B cell (primary cell): ENCODE results near the gene RBM20. TPM values are rescaled to one million over a fixed set of nuclear protein-coding genes. Genes with fewer than 3 reads are reported as not detected.

Experiments
- ATAC-seq: fragments of 200-7000 bp; cut with Tn5 transposase; one replicate; pipeline ENCODE4 v1.10.0; 2021; ENCODE audit warnings: low read depth, mild to moderate bottlenecking, moderate number of reproducible peaks, moderate library complexity
- CTCF ChIA-PET: fragments of 350-600 bp; sonication (Branson Sonifier 250); formaldehyde crosslinking; loops from one replicate; lab custom pipeline; 2021; ENCODE audit warnings: antibody characterized with exemption, inconsistent platforms; lab: Charles Lee
- POLR2A ChIA-PET: fragments of 350-600 bp; sonication (Branson Sonifier 250); formaldehyde crosslinking; loops from one replicate; lab custom pipeline; 2021; ENCODE audit warnings: antibody characterized with exemption; lab: Charles Lee
- DNase-seq: peaks from one replicate; pipeline ENCODE4 v3.0.0; 2013
- H2AFZ ChIP-seq: 2 replicates; pipeline ENCODE4 v1.6.1; 2012; ENCODE audit warnings: mild to moderate bottlenecking, low read depth, low read length; ENCODE audit not compliant: insufficient read depth, poor library complexity, severe bottlenecking
- H3K27ac ChIP-seq, 2 donors: 1 replicate in 1 of 2; 2 replicates in 1 of 2; pipeline ENCODE4 v1.5.1; 2012 to 2013; ENCODE audit warnings: low read length in 2 of 2, mild to moderate bottlenecking in 2 of 2, moderate library complexity in 1 of 2
- H3K27me3 ChIP-seq, 4 experiments: fragments of 200-600 bp in 1 of 4; sonication (generic) in 1 of 4; replicated peaks in 1 of 4; 1 replicate in 2 of 4; 2 replicates in 2 of 4; pipeline versions ENCODE4 v1.6.1 to v1.7.0; 2013 to 2016; ENCODE audit warnings: low read length in 3 of 4, mild to moderate bottlenecking in 2 of 4, mixed read lengths in 1 of 4, moderate library complexity in 1 of 4; ENCODE audit not compliant: insufficient read depth in 4 of 4, control insufficient read depth in 3 of 4; ENCODE audit errors: control extremely low read depth in 1 of 4
- H3K36me3 ChIP-seq, 2 experiments: replicated peaks in 1 of 2; 1 replicate in 1 of 2; 2 replicates in 1 of 2; pipeline versions ENCODE4 v1.6.1 to v1.7.1; 2013; ENCODE audit warnings: low read length in 1 of 2; ENCODE audit not compliant: insufficient read depth in 2 of 2, control insufficient read depth in 1 of 2; ENCODE audit errors: control extremely low read depth in 1 of 2, extremely low read depth in 1 of 2
- H3K4me1 ChIP-seq, 2 donors: fragments of 200-600 bp in 1 of 2; sonication (generic) in 1 of 2; 1 replicate in 1 of 2; 2 replicates in 1 of 2; pipeline versions ENCODE4 v1.5.1 to v1.6.1; 2013 to 2017; ENCODE audit warnings: low read length in 2 of 2; ENCODE audit not compliant: control insufficient read depth in 2 of 2, insufficient read depth in 2 of 2
- H3K4me2 ChIP-seq: replicated peaks from 2 replicates; pipeline ENCODE3; 2012; ENCODE audit warnings: mild to moderate bottlenecking, low read depth, low read length; ENCODE audit not compliant: poor library complexity, severe bottlenecking
- H3K4me3 ChIP-seq, 5 experiments: fragments of 200-600 bp in 1 of 5; sonication (generic) in 1 of 5; 1 replicate in 3 of 5; 2 replicates in 2 of 5; pipeline versions ENCODE4 v1.5.1 to v1.7.0; 2011 to 2016; ENCODE audit warnings: low read length in 4 of 5, mild to moderate bottlenecking in 4 of 5, low read depth in 2 of 5, control low read depth in 1 of 5, moderate library complexity in 1 of 5; ENCODE audit not compliant: insufficient read depth in 1 of 5; ENCODE audit errors: control extremely low read depth in 1 of 5, extremely low read depth in 1 of 5
- H3K79me2 ChIP-seq: fragments of 200-600 bp; sonication (generic); one replicate; pipeline ENCODE4 v1.6.0; 2016; ENCODE audit warnings: low read length; ENCODE audit not compliant: control insufficient read depth, insufficient read depth
- H3K9ac ChIP-seq: fragments of 200-600 bp; sonication (generic); 2 replicates; pipeline ENCODE4 v1.6.1; 2017; ENCODE audit warnings: mild to moderate bottlenecking, low read length, moderate library complexity
- H3K9me3 ChIP-seq, 3 donors: one replicate each; pipeline versions ENCODE4 v1.6.1 to v1.7.1; 2013; ENCODE audit warnings: low read length in 2 of 3; ENCODE audit not compliant: control insufficient read depth in 2 of 3, insufficient read depth in 1 of 3; ENCODE audit errors: control extremely low read depth in 1 of 3
- H4K20me1 ChIP-seq: 2 replicates; pipeline ENCODE4 v1.6.0; 2012; ENCODE audit warnings: mild to moderate bottlenecking, low read length; ENCODE audit not compliant: insufficient read depth, control insufficient read depth, poor library complexity, severe bottlenecking
- H3K27ac Mint-ChIP-seq: one replicate; pipeline ENCODE4 v1.8.0; 2021; ENCODE audit warnings: mixed read lengths
- H3K27me3 Mint-ChIP-seq: one replicate; pipeline ENCODE4 v1.8.0; 2021; ENCODE audit warnings: mixed read lengths
- H3K4me1 Mint-ChIP-seq: one replicate; pipeline ENCODE4 v1.8.0; 2021; ENCODE audit warnings: mixed read lengths
- H3K4me3 Mint-ChIP-seq: one replicate; pipeline ENCODE4 v1.8.0; 2021; ENCODE audit warnings: mixed read lengths
- H3K9me3 Mint-ChIP-seq: one replicate; pipeline ENCODE4 v1.8.0; 2022; ENCODE audit warnings: mixed read lengths; ENCODE audit not compliant: insufficient read depth
- CTCF ChIP-seq: fragments of 200-600 bp; IDR thresholded peaks from one replicate; pipeline ENCODE4 v1.8.0; 2022; ENCODE audit warnings: antibody characterized with exemption, mild to moderate bottlenecking
- EZH2 ChIP-seq: IDR thresholded peaks from 2 replicates; pipeline ENCODE4 v1.6.1; 2012; ENCODE audit warnings: borderline replicate concordance, low read depth, mild to moderate bottlenecking, moderate library complexity, low read length; ENCODE audit not compliant: insufficient read depth, poor library complexity, severe bottlenecking
- WGBS: methylation state at CpG from one replicate; pipeline ENCODE4 v1.1.5; 2013; ENCODE audit warnings: missing lambda C conversion rate; ENCODE audit not compliant: insufficient coverage; 5-methylcytosine and 5-hydroxymethylcytosine counted together
- intact Hi-C: fragments of 100-400 bp; cut with micrococcal nuclease; formaldehyde crosslinking; loops from one replicate; pipeline ENCODE4 v1.10.0; 2022
- polyA plus RNA-seq: library from polyadenylated mRNA; depleted of rRNA; stranded (reverse); fragments of >200 nt; gene quantifications from 2 replicates; pipeline ENCODE4 v1.2.3, GENCODE V29; 2012
- total RNA-seq, 2 donors: library from RNA; stranded (reverse); fragments of 120-200 nt in 1 of 2; gene quantifications; 1 replicate in 1 of 2; 2 replicates in 1 of 2; pipeline versions ENCODE4 v1.2.3 to v1.2.4, GENCODE V29; 2013 to 2022

Gene RBM20
- total and polyA plus RNA-seq, 2 donors (not counting 1 experiment from before 2014, with no cell fraction given), result not detected

GRCh38 chr10:110684800-110685446, 40.8 kb downstream of the RBM20 start:
- no peak overlapping the region for H2AFZ ChIP-seq
- intact Hi-C loops, result no loop called here
- TF ChIP-seq EZH2 (no peak), CTCF (no peak)
- no peaks in the 10 kb centered on the region for H4K20me1 ChIP-seq
- Mint-ChIP-seq H3K4me1 (peaks cover 6% of the 10 kb centered on the region), H3K27me3 (peaks cover 42% of the 10 kb centered on the region), H3K4me3 (no peak overlapping the region), H3K27ac (no peak overlapping the region), H3K9me3 (no peaks in the 10 kb centered on the region)
- WGBS, result 96% methylated on average over 21 of the region's 22 CpGs
- no peaks in the 10 kb centered on the region for H3K27me3 ChIP-seq
- no peak for DNase-seq
- no peaks in the 10 kb centered on the region for H3K36me3 ChIP-seq
- no peaks in the 10 kb centered on the region for H3K9me3 ChIP-seq
- ChIA-PET POLR2A (no interaction called here), CTCF (interaction anchor here (0.9 to 3.0 kb wide), 2 partner anchors 13 to 74 kb away, joined by 3 to 13 read pairs; no protein-coding TSS in a partner anchor)
- no peak overlapping the region for H3K4me3 ChIP-seq
- no peak overlapping the region for H3K9ac ChIP-seq
- H3K4me1 ChIP-seq, result peaks cover 0 to 4% of the 10 kb centered on the region in 2 donors
- no peak for ATAC-seq
- H3K79me2 ChIP-seq, result no peaks in the 10 kb centered on the region
- H3K27ac ChIP-seq, result no peak overlapping the region
- H3K4me2 ChIP-seq, result no peak overlapping the region

- Histone ChIP-seq H3K36me3 (no peaks in the 10 kb centered on the region), H4K20me1 (no peaks in the 10 kb centered on the region), H3K27ac (no peak overlapping the region), H2AFZ (no peak overlapping the region), H3K27me3 (peaks cover 0 to 7% (median 0%) of the 10 kb centered on the region in 4 experiments), H3K4me2 (no peak overlapping the region), H3K4me3 (no peak overlapping the region), H3K9ac (no peak overlapping the region), H3K4me1 (no peaks in the 10 kb centered on the region), H3K9me3 (peaks cover 0 to 2% (median 0%) of the 10 kb centered on the region in 3 donors), H3K79me2 (no peaks in the 10 kb centered on the region)
- DNase-seq, result no peak
- Mint-ChIP-seq H3K9me3 (peaks cover 4% of the 10 kb centered on the region), H3K27ac (no peak overlapping the region), H3K4me1 (peaks cover under 1% of the 10 kb centered on the region), H3K4me3 (no peak overlapping the region), H3K27me3 (peaks cover 39% of the 10 kb centered on the region)
- TF ChIP-seq CTCF (no peak), EZH2 (no peak)
- ATAC-seq, result no peak
- ChIA-PET CTCF (interaction anchor here (3.0 kb wide), 1 partner anchor 14 kb away, joined by 13 read pairs; no protein-coding TSS in a partner anchor), POLR2A (no interaction called here)
- intact Hi-C loops, result no loop called here
- WGBS, result 100% methylated on average over 2 of the region's 6 CpGs
Observed at GRCh38 chr10:110686047-110686446, 41.9 kb downstream of the RBM20 start.
